Body of pancreas (tissue), 4 donors: ENCODE results near the gene PPP1R26. TPM values are rescaled to one million over a fixed set of nuclear protein-coding genes. Genes with fewer than 3 reads are reported as not detected.

ENCODE experiments used
- ATAC-seq: fragments of 150-250 bp; one replicate; pipeline ENCODE4 v1.9.1; 2016
- DNase-seq, 4 donors: peaks; one replicate each; pipeline ENCODE4 v3.0.0-alpha.2; 2019
- H3K27ac ChIP-seq, 4 donors: fragments of 200-600 bp; sonication (generic); 1 replicate in 3 of 4; 2 replicates in 1 of 4; pipeline versions ENCODE4 v1.5.1 to v1.6.1; 2016 to 2019; ENCODE audit warnings: mild to moderate bottlenecking in 1 of 4, mixed read lengths in 1 of 4, moderate library complexity in 1 of 4
- H3K27me3 ChIP-seq, 2 donors: fragments of 200-600 bp; sonication (generic); one replicate each; pipeline ENCODE4 v1.6.0; 2016; ENCODE audit warnings: mild to moderate bottlenecking in 1 of 2
- H3K36me3 ChIP-seq, 2 donors: fragments of 200-600 bp; sonication (generic); replicated peaks in 1 of 2; 2 replicates each; pipeline ENCODE4 v1.5.1; 2016; ENCODE audit warnings: low read depth in 2 of 2; ENCODE audit not compliant: insufficient read depth in 1 of 2
- H3K4me1 ChIP-seq: fragments of 200-600 bp; sonication (generic); one replicate; pipeline ENCODE4 v1.6.0; 2016
- H3K4me3 ChIP-seq, 2 donors: fragments of 200-600 bp; sonication (generic); 1 replicate in 1 of 2; 2 replicates in 1 of 2; pipeline ENCODE4 v1.5.1; 2016 to 2019
- H3K9me3 ChIP-seq, 3 donors: fragments of 200-600 bp; sonication (generic); 1 replicate in 2 of 3; 2 replicates in 1 of 3; pipeline ENCODE4 v1.5.1; 2016
- CTCF ChIP-seq, 7 experiments: fragments of 450-650 bp in 4 of 7; fragments of 200-600 bp in 3 of 7; sonication (generic) in 3 of 7; IDR thresholded peaks; one replicate each; pipeline ENCODE4 v1.5.1; 2016 to 2019; ENCODE audit warnings: antibody characterized with exemption in 7 of 7
- POLR2A ChIP-seq, 3 donors: fragments of 450-650 bp; IDR thresholded peaks; one replicate each; pipeline ENCODE4 v1.6.1; 2016; ENCODE audit warnings: antibody characterized with exemption in 3 of 3, mild to moderate bottlenecking in 2 of 3
- WGBS, 2 donors: methylation state at CpG; one replicate each; pipeline ENCODE4 v1.1.5; 2017; 5-methylcytosine and 5-hydroxymethylcytosine counted together
- intact Hi-C: fragments of 100-400 bp; cut with DNase I; formaldehyde crosslinking; loops from one replicate; pipeline ENCODE4 v1.15.1; 2023
- total RNA-seq, 2 donors: library from RNA; depleted of rRNA; stranded (reverse); fragments of >200 nt; gene quantifications; one replicate each; pipeline ENCODE4 v1.1.0, GENCODE V29; 2016

Gene PPP1R26
- total RNA-seq, 2 donors from 2014 or later: 17.8 to 17.9 TPM

GRCh38 chr9:135491764-135492163, 12.2 kb downstream of the PPP1R26 start:
- TF ChIP-seq POLR2A (IDR thresholded peaks at IDR 0.05) (no peak), CTCF (IDR thresholded peaks at IDR 0.05) (no peak)
- WGBS, 2 donors: 60 to 74% methylated on average over 4 of the region's 4 CpGs
- intact Hi-C loops: no loop called here
- Histone ChIP-seq H3K4me3 (no peak overlapping the region), H3K4me1 (no peaks in the 10 kb centered on the region), H3K27me3 (no peaks in the 10 kb centered on the region), H3K27ac (no peak overlapping the region), H3K36me3 (no peaks in the 10 kb centered on the region), H3K9me3 (no peaks in the 10 kb centered on the region)
- DNase-seq: no peak
- no peak for ATAC-seq

GRCh38 chr9:135492886-135493669, 13.5 kb downstream of the PPP1R26 start:
- DNase-seq (no peak), ATAC-seq (no peak)
- no peak overlapping the region for H3K4me3 ChIP-seq
- 87 to 91% methylated on average over 17 to 27 of the region's 27 CpGs for WGBS, 2 donors
- intact Hi-C loops: no loop called here
- H3K36me3 ChIP-seq: no peaks in the 10 kb centered on the region
- TF ChIP-seq POLR2A (IDR thresholded peaks at IDR 0.05): no peak
- no peak for TF ChIP-seq CTCF (IDR thresholded peaks at IDR 0.05)
- no peak overlapping the region for H3K27ac ChIP-seq
- no peaks in the 10 kb centered on the region for H3K9me3 ChIP-seq
- H3K4me1 ChIP-seq: no peaks in the 10 kb centered on the region
- H3K27me3 ChIP-seq: no peaks in the 10 kb centered on the region

- Histone ChIP-seq H3K4me1 (peaks cover 12% of the 10 kb centered on the region), H3K27ac (no peak overlapping the region), H3K36me3 (no peaks in the 10 kb centered on the region), H3K27me3 (no peaks in the 10 kb centered on the region), H3K9me3 (no peaks in the 10 kb centered on the region), H3K4me3 (no peak overlapping the region)
- TF ChIP-seq CTCF (IDR thresholded peaks at IDR 0.05) (no peak), POLR2A (IDR thresholded peaks at IDR 0.05) (no peak)
- 81 to 85% methylated on average over 30 of the region's 30 CpGs for WGBS, 2 donors
- no peak for DNase-seq
- intact Hi-C loops: no loop called here
- no peak for ATAC-seq
These were observed 15.4 kb downstream of the PPP1R26 start for GRCh38 chr9:135494791-135495559.

GRCh38 chr9:135498381-135499126, 19.0 kb downstream of the PPP1R26 start:
- DNase-seq: peak in 1 of 4 donors; percentile 10
- H3K27me3 ChIP-seq: no peaks in the 10 kb centered on the region
- peak overlapping the region in 3 of 4 donors; percentile 67 to 89 (median 81) for H3K27ac ChIP-seq
- H3K36me3 ChIP-seq: peaks cover 0 to 4% of the 10 kb centered on the region in 2 donors
- no peak overlapping the region for H3K4me3 ChIP-seq
- H3K4me1 ChIP-seq: peaks cover 32% of the 10 kb centered on the region
- no peaks in the 10 kb centered on the region for H3K9me3 ChIP-seq
- 75% methylated on average over 7 to 15 of the region's 15 CpGs for whole genome bisulfite sequencing, 2 donors
- intact Hi-C loops: no loop called here
- ATAC-seq: no peak
- TF ChIP-seq POLR2A (IDR thresholded peaks at IDR 0.05) (no peak), CTCF (IDR thresholded peaks at IDR 0.05) (no peak)
